Right atrium auricular region (tissue), 2 donors: ENCODE results near the gene NINJ1. TPM values are rescaled to one million over a fixed set of nuclear protein-coding genes. Genes with fewer than 3 reads are reported as not detected.

Source experiments
- DNase-seq: peaks from one replicate; pipeline ENCODE4 v3.0.0-alpha.2; 2019; ENCODE audit warnings: low spot score
- H3K27ac ChIP-seq, 2 donors: fragments of 200-600 bp; sonication (generic); 1 replicate in 1 of 2; 2 replicates in 1 of 2; pipeline ENCODE4 v1.5.1; 2016 to 2019
- H3K27me3 ChIP-seq, 2 donors: fragments of 200-600 bp; sonication (generic); one replicate each; pipeline versions ENCODE4 v1.5.1 to v1.6.0; 2017 to 2019
- H3K36me3 ChIP-seq: fragments of 200-600 bp; sonication (generic); one replicate; pipeline ENCODE4 v1.5.1; 2016
- H3K4me1 ChIP-seq, 2 donors: fragments of 200-600 bp; sonication (generic); one replicate each; pipeline versions ENCODE4 v1.5.1 to v1.6.0; 2017 to 2019
- H3K4me3 ChIP-seq, 2 donors: fragments of 200-600 bp; sonication (generic); 1 replicate in 1 of 2; 2 replicates in 1 of 2; pipeline ENCODE4 v1.5.1; 2017 to 2019; ENCODE audit warnings: mild to moderate bottlenecking in 1 of 2, moderate library complexity in 1 of 2
- H3K9me3 ChIP-seq, 2 donors: fragments of 200-600 bp; sonication (generic); one replicate each; pipeline ENCODE4 v1.5.1; 2019
- CTCF ChIP-seq, 2 donors: fragments of 200-600 bp; sonication (generic); IDR thresholded peaks; one replicate each; pipeline ENCODE4 v1.5.1; 2019; ENCODE audit warnings: antibody characterized with exemption in 2 of 2
- total RNA-seq, 2 donors: library from RNA; depleted of rRNA; stranded (reverse); fragments of >200 nt; gene quantifications; one replicate each; pipeline ENCODE4 v1.1.0, GENCODE V29; 2016

The NINJ1 gene
- total RNA-seq, 2 donors from 2014 or later, result 65.5 to 89.4 TPM

- DNase-seq, result peak; percentile 90
These were observed 938 bp downstream of the NINJ1 start for GRCh38 chr9:93132946-93133680.

GRCh38 chr9:93132287-93132927, 1.6 kb downstream of the NINJ1 start:
- DNase-seq, result no peak
- H3K4me1 ChIP-seq, result peaks cover 0 to 76% of the 10 kb centered on the region in 2 donors
- H3K36me3 ChIP-seq, result no peaks in the 10 kb centered on the region
- no peaks in the 10 kb centered on the region for H3K27me3 ChIP-seq
- no peaks in the 10 kb centered on the region for H3K9me3 ChIP-seq
- peak overlapping the region; percentile 97 to 99 for H3K27ac ChIP-seq
- no peak for TF ChIP-seq CTCF (IDR thresholded peaks at IDR 0.05)
- peak overlapping the region; percentile 82 to 91 for H3K4me3 ChIP-seq

More at GRCh38 chr9:93132946-93133680, 938 bp downstream of the NINJ1 start:
- Histone ChIP-seq H3K36me3 (no peaks in the 10 kb centered on the region), H3K4me1 (peaks cover 0 to 69% of the 10 kb centered on the region in 2 donors), H3K9me3 (no peaks in the 10 kb centered on the region), H3K27me3 (no peaks in the 10 kb centered on the region), H3K4me3 (peak overlapping the region; percentile 82 to 91), H3K27ac (peak overlapping the region; percentile 97 to 99)
- no peak for TF ChIP-seq CTCF (IDR thresholded peaks at IDR 0.05)

GRCh38 chr9:93131599-93132286, 2.3 kb downstream of the NINJ1 start:
- no peak for TF ChIP-seq CTCF (IDR thresholded peaks at IDR 0.05)
- no peaks in the 10 kb centered on the region for H3K27me3 ChIP-seq
- H3K9me3 ChIP-seq, result no peaks in the 10 kb centered on the region
- H3K4me3 ChIP-seq, result peak overlapping the region in 1 of 2 donors; percentile 82
- H3K36me3 ChIP-seq, result no peaks in the 10 kb centered on the region
- no peak for DNase-seq
- H3K27ac ChIP-seq, result peak overlapping the region; percentile 97 to 99
- H3K4me1 ChIP-seq, result peaks cover 0 to 83% of the 10 kb centered on the region in 2 donors

- Histone ChIP-seq H3K27me3 (no peaks in the 10 kb centered on the region), H3K4me1 (peaks cover 0 to 89% of the 10 kb centered on the region in 2 donors), H3K9me3 (no peaks in the 10 kb centered on the region), H3K36me3 (peaks cover 3% of the 10 kb centered on the region), H3K4me3 (no peak overlapping the region), H3K27ac (peak overlapping the region; percentile 97 to 99)
- no peak for DNase-seq
- TF ChIP-seq CTCF (IDR thresholded peaks at IDR 0.05), result no peak
These were observed 3.1 kb downstream of the NINJ1 start for GRCh38 chr9:93130861-93131481.

GRCh38 chr9:93129691-93130500, 4.2 kb downstream of the NINJ1 start:
- no peak for TF ChIP-seq CTCF (IDR thresholded peaks at IDR 0.05)
- Histone ChIP-seq H3K4me1 (peaks cover 0 to 82% of the 10 kb centered on the region in 2 donors), H3K9me3 (no peaks in the 10 kb centered on the region), H3K27me3 (no peaks in the 10 kb centered on the region), H3K4me3 (no peak overlapping the region), H3K27ac (peak overlapping the region; percentile 97 to 99), H3K36me3 (peaks cover 10% of the 10 kb centered on the region)
- DNase-seq, result no peak
